Retinal pigment epithelial cell (primary cell): ENCODE results near the gene ADAMTS2.

Source experiments
- DNase-seq: peaks from one replicate; pipeline ENCODE4 v3.0.0-alpha.2; 2010; ENCODE audit warnings: low read depth
- H3K4me3 ChIP-seq: 2 replicates; pipeline ENCODE4 v1.5.1; 2011; ENCODE audit warnings: mild to moderate bottlenecking, low read length, control low read depth, moderate library complexity
- TF ChIP-seq, protein P1 (sequence below): conservative IDR thresholded peaks from 2 replicates; pipeline ENCODE4 v1.5.1; 2011; ENCODE audit warnings: low read depth, low read length, control low read depth, inconsistent platforms

Gene ADAMTS2

DNA sequence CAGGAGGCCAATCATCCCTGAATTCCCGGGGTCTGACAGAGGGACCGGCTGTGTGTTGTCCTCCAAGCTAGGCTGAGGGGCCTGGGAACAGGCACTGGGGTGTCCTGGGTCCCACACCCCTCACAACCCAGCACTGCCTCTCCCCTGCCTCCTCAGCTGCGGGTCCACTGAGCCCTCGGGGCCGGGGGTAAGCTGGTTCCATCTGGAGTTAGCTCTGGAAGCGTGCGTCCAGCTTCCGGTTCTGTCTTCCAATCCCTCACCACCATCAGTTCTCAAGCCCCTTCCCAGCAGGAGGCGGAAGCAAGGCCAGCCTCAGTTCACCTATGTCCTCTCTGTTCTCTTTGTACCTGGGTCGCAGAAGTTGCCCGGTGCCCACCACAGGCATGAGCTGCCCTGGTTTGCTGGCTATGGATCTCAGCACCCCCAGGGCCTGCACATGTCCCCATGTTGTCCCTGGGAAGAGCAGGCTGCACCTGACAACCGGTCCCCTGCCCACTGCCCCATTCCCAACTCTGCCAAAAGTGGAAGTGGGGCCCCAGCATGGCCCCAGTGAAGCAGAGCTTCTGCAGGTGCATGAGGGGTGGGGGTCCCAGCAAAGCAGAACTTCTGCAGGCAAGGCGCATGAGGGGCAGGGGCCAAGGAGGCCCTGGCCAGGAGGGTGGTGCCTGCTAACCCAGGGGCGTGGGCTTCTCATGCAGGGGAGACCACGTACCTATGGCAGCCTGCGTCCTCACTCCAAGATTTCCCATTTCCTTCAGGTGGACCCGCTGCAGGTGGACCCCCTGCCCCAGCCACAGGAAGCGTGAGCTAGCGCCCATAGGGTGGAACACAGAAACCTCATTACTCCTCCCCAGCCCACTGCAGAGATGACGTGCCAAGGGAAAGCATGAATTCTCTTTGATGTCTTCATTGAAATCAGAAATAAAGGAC is 173.2 kb downstream of the ADAMTS2 start:
- no peak for DNase-seq

DNA sequence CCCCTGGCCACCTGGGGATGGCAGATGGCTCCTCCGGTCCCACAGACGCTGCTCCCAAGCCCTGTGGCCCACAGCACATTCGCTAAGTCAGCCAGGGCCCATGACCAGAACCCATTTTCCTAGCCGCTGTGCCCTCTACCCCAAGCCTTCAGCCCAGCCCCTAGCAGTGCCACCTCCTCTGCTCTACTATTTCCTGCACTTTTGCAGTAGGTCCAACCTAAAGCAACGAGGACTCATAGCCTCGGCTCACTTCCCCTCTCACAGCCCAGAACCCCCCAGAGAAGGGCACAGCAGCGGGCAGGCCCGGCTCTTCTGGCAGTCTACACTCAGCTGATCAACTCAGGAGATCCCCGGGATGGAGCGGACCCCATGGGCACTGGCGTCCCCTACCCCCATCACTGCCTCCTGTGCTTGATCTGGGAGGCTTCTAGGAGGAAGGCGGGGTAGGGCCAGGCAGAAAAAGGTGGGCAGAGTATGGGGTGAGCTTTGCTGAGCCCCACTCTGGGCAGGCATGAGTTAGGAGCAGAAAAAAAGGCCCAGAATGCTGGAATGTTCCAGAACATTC is 173.9 kb downstream of the ADAMTS2 start:
- no peak overlapping the region for H3K4me3 ChIP-seq
- TF ChIP-seq, protein P1, sequence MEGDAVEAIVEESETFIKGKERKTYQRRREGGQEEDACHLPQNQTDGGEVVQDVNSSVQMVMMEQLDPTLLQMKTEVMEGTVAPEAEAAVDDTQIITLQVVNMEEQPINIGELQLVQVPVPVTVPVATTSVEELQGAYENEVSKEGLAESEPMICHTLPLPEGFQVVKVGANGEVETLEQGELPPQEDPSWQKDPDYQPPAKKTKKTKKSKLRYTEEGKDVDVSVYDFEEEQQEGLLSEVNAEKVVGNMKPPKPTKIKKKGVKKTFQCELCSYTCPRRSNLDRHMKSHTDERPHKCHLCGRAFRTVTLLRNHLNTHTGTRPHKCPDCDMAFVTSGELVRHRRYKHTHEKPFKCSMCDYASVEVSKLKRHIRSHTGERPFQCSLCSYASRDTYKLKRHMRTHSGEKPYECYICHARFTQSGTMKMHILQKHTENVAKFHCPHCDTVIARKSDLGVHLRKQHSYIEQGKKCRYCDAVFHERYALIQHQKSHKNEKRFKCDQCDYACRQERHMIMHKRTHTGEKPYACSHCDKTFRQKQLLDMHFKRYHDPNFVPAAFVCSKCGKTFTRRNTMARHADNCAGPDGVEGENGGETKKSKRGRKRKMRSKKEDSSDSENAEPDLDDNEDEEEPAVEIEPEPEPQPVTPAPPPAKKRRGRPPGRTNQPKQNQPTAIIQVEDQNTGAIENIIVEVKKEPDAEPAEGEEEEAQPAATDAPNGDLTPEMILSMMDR, result no peak
- DNase-seq, result no peak

More for the DNA sequence above, 173.2 kb downstream of the ADAMTS2 start:
- H3K4me3 ChIP-seq, result no peak overlapping the region
- TF ChIP-seq, protein P1, result no peak

DNA sequence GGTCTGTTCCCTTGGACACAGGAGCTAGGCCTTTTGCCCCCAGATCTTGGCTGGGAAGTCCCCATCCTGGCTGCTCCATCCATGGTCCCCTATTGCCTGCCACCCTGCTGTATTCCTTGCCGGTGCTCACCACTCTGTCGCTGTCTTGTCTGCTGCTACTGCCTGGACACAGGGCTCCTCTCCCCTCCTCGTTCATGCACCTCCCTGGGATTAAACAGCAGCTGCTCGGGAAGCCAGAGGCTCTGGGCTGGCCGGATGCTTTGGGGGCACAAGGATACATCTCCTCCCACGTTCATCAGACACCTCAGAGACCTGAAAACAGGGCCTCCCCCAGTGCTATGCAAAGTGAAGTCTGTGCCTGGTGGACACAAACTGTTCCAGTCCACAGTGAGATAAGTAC is 174.7 kb downstream of the ADAMTS2 start:
- no peak overlapping the region for H3K4me3 ChIP-seq
- DNase-seq, result no peak
- TF ChIP-seq, protein P1, result no peak

DNA sequence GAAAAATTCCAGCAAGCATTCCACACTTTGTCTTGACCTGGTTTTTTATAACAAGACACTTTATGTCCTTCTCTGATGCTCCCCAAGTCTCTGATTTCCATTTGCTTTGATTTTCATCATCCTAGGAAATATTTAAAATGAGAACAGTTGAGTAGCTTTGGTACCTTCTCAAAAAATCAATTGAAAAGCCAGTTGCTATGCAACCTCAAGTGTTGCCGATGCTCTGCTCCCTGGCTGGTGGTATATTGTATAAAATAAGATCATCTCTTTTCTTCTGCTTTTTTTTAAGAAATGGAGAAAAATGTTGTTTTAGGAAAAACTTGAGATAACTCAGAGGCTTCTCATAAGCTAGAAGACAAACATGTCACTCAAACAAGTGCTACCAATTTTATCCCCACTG is 175.4 kb downstream of the ADAMTS2 start:
- DNase-seq, result no peak
- no peak overlapping the region for H3K4me3 ChIP-seq
- TF ChIP-seq, protein P1, result no peak

DNA sequence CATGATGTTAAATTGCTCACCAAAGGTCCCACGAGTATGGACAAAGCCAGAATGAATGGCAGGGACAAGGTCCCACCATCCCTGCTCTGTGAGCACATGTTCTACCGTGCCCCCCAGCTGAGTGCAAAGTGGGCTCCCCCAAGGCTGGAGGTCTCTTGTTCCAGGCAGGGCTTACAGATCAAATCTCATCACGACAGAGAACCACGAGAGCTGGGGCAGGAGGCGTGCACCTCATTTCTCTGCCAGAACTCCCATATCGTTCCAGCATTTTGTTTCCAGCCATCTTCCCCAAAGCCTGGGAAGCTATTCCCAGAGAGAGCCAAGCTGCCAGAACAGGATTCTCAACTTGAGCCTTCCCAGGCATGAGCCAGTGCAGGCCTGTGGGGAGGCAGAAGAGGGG is 176.6 kb downstream of the ADAMTS2 start:
- no peak for DNase-seq
- no peak overlapping the region for H3K4me3 ChIP-seq
- TF ChIP-seq, protein P1, result no peak

DNA sequence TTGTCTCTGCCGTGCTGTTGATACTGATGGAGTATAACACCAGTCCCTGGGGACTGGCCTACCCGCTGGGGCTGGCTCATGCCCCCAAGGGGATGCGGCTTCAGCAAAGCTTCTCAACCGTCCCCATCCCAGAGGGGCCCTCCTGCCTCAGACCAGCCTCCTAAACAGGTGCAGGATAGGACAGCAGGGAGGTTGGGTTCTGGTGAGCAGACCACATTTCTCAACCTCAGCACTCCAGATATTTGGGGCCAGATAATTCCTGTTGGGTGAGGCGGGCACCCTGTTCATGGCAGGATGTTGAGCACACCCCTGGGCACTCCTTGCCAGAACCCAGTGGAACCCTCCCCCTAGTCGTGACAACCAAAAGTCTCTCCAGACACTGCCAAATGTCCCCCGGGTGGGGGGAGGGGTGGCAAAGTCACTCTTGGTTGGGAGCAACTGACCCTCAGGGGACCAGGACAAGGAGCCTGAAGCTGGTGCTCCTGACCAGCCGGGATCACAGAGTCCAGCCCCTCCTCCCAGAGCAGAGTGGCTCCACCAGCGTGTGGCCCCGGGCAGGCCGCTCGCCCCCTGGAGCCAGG is 177.3 kb downstream of the ADAMTS2 start:
- DNase-seq, result no peak
- no peak overlapping the region for H3K4me3 ChIP-seq
- TF ChIP-seq, protein P1, result no peak
